IMR-90 (cell line): ENCODE measurements around the gene CRIM1. TPM values are rescaled to one million over a fixed set of nuclear protein-coding genes. Genes with fewer than 3 reads are reported as not detected.
A peak's percentile ranks its signal among the peaks of the same experiment; 100 is the strongest.

Experiments used
- ATAC-seq: fragments of 200-7000 bp; cut with Tn5 transposase; 2 replicates; pipeline ENCODE4 v1.9.1; 2020; ENCODE audit warnings: low read depth, mild to moderate bottlenecking, moderate library complexity
- BruUV-seq: library from RNA; stranded (reverse); fragments of 400-500 nt; replicated peaks from 2 replicates; lab custom pipeline; 2021; lab: Mats Ljungman, UMichigan
- CTCF ChIA-PET: fragments of 300-600 bp; formaldehyde crosslinking; extraction: SDS; loops from one replicate; lab custom pipeline; 2021; ENCODE audit warnings: antibody characterized with exemption; lab: Yijun Ruan, JAX
- POLR2A ChIA-PET: fragments of 300-600 bp; sonication (Branson Sonifier 250); formaldehyde crosslinking; loops from one replicate; lab custom pipeline; 2022; ENCODE audit warnings: antibody characterized with exemption; ENCODE audit not compliant: unreplicated experiment; lab: Charles Lee
- DNase-seq: peaks from one replicate; pipeline ENCODE4 v3.0.0; 2013
- H2AFZ ChIP-seq: replicated peaks from 2 replicates; pipeline ENCODE3; 2013; ENCODE audit warnings: low read length, mild to moderate bottlenecking; ENCODE audit not compliant: poor library complexity
- H2AK5ac ChIP-seq: 2 replicates; pipeline ENCODE4 v1.6.1; 2013; ENCODE audit warnings: low read depth, low read length, inconsistent platforms
- H2AK9ac ChIP-seq: replicated peaks from 2 replicates; pipeline ENCODE3; 2013; ENCODE audit warnings: mild to moderate bottlenecking, low read depth, low read length, moderate library complexity; ENCODE audit not compliant: poor library complexity
- H2BK120ac ChIP-seq: 2 replicates; pipeline ENCODE4 v1.6.1; 2013; ENCODE audit warnings: low read depth, low read length, inconsistent platforms
- H2BK15ac ChIP-seq: 3 replicates; pipeline ENCODE4 v1.6.1; 2013; ENCODE audit warnings: low read depth, low read length, inconsistent platforms
- H2BK20ac ChIP-seq: 2 replicates; pipeline ENCODE4 v1.6.1; 2013; ENCODE audit warnings: low read depth, mild to moderate bottlenecking, inconsistent platforms, low read length, moderate library complexity
- H2BK5ac ChIP-seq: 2 replicates; pipeline ENCODE4 v1.6.1; 2013; ENCODE audit warnings: mild to moderate bottlenecking, low read depth, low read length, inconsistent platforms; ENCODE audit not compliant: poor library complexity, severe bottlenecking
- H3K14ac ChIP-seq: replicated peaks from 2 replicates; pipeline ENCODE4 v1.6.1; 2013; ENCODE audit warnings: low read depth, low read length, inconsistent platforms
- H3K18ac ChIP-seq: 2 replicates; pipeline ENCODE4 v1.6.1; 2013; ENCODE audit warnings: low read depth, low read length, control low read depth
- H3K23ac ChIP-seq: 2 replicates; pipeline ENCODE4 v1.6.1; 2013; ENCODE audit warnings: low read depth, low read length, inconsistent platforms
- H3K27ac ChIP-seq: 2 replicates; pipeline ENCODE4 v1.5.1; 2013; ENCODE audit warnings: mild to moderate bottlenecking, control low read depth, low read length; ENCODE audit not compliant: insufficient read depth
- H3K27me3 ChIP-seq: 2 replicates; pipeline ENCODE4 v1.6.1; 2013; ENCODE audit warnings: low read length; ENCODE audit not compliant: control insufficient read depth, insufficient read depth
- H3K36me3 ChIP-seq: 2 replicates; pipeline ENCODE4 v1.6.1; 2013; ENCODE audit warnings: low read length, mixed read lengths; ENCODE audit not compliant: control insufficient read depth, insufficient read depth
- H3K4ac ChIP-seq: 2 replicates; pipeline ENCODE4 v1.6.1; 2013; ENCODE audit warnings: low read depth, low read length, inconsistent platforms
- H3K4me1 ChIP-seq: 2 replicates; pipeline ENCODE4 v1.6.1; 2013; ENCODE audit warnings: low read length, mixed read lengths; ENCODE audit not compliant: control insufficient read depth, insufficient read depth
- H3K4me2 ChIP-seq: 2 replicates; pipeline ENCODE4 v1.6.1; 2013; ENCODE audit warnings: low read depth, mild to moderate bottlenecking, control low read depth, low read length, moderate library complexity
- H3K4me3 ChIP-seq: 2 replicates; pipeline ENCODE4 v1.5.1; 2013; ENCODE audit warnings: low read depth, mild to moderate bottlenecking, control low read depth, low read length, moderate library complexity; ENCODE audit not compliant: insufficient read depth
- H3K56ac ChIP-seq: 2 replicates; pipeline ENCODE4 v1.6.1; 2013; ENCODE audit warnings: low read length, inconsistent platforms; ENCODE audit not compliant: insufficient read depth; ENCODE audit errors: extremely low read depth
- H3K79me1 ChIP-seq, 2 experiments: 2 replicates each; pipeline ENCODE4 v1.6.1; 2013; ENCODE audit warnings: low read length in 2 of 2, inconsistent platforms in 1 of 2, low read depth in 1 of 2
- H3K9ac ChIP-seq: 2 replicates; pipeline ENCODE4 v1.6.1; 2013; ENCODE audit warnings: low read depth, low read length, control low read depth
- H3K9me1 ChIP-seq: 2 replicates; pipeline ENCODE4 v1.6.1; 2013; ENCODE audit warnings: low read length, inconsistent platforms; ENCODE audit not compliant: insufficient read depth
- H3K9me3 ChIP-seq: 2 replicates; pipeline ENCODE4 v1.6.1; 2013; ENCODE audit warnings: low read length; ENCODE audit not compliant: control insufficient read depth, insufficient read depth
- H4K20me1 ChIP-seq: 2 replicates; pipeline ENCODE4 v1.6.1; 2013; ENCODE audit warnings: low read length, inconsistent platforms; ENCODE audit not compliant: insufficient read depth
- H4K5ac ChIP-seq: 2 replicates; pipeline ENCODE4 v1.6.1; 2013; ENCODE audit warnings: mild to moderate bottlenecking, low read depth, low read length, control low read depth
- H4K8ac ChIP-seq, 2 experiments: 2 replicates each; pipeline ENCODE4 v1.6.1; 2013; ENCODE audit warnings: low read depth in 2 of 2, low read length in 2 of 2, control low read depth in 1 of 2, inconsistent platforms in 1 of 2
- H4K91ac ChIP-seq: 2 replicates; pipeline ENCODE4 v1.6.1; 2013; ENCODE audit warnings: low read depth, low read length, inconsistent platforms; ENCODE audit not compliant: insufficient read depth
- CTCF ChIP-seq: conservative IDR thresholded peaks from 2 replicates; pipeline ENCODE4 v1.5.1; 2012; ENCODE audit warnings: mild to moderate bottlenecking, low read depth, low read length, improper control_type of control experiment
- MXI1 ChIP-seq: IDR thresholded peaks from 2 replicates; pipeline ENCODE4 v1.6.1; 2012; ENCODE audit warnings: low read depth, mild to moderate bottlenecking, low read length, moderate library complexity, borderline replicate concordance
- NFE2L2 ChIP-seq: fragments of 150-350 bp; IDR thresholded peaks from 2 replicates; pipeline ENCODE4 v1.6.1; 2016; ENCODE audit warnings: low read depth, mild to moderate bottlenecking, low read length
- USF2 ChIP-seq: fragments of 150-350 bp; IDR thresholded peaks from 2 replicates; pipeline ENCODE4 v1.6.1; 2017; ENCODE audit warnings: mild to moderate bottlenecking, antibody characterized with exemption, low read length, low read depth
- WGBS, 2 experiments: methylation state at CpG; one replicate each; pipeline versions ENCODE4 v1.1.5 to v1.1.7; 2013; ENCODE audit warnings: missing lambda C conversion rate in 2 of 2; ENCODE audit not compliant: insufficient read length in 1 of 2; ENCODE audit errors: extremely low coverage in 2 of 2; 5-methylcytosine and 5-hydroxymethylcytosine counted together
- dilution Hi-C: fragments of 300-500 bp; cut with HindIII; formaldehyde crosslinking; loops from one replicate; pipeline ENCODE4 v1.14.3; 2018; ENCODE audit warnings: low sequenced_read_pairs; ENCODE audit not compliant: unreplicated experiment
- in situ Hi-C: fragments of 300-500 bp; cut with MboI; formaldehyde crosslinking; loops from 3 replicates; pipeline ENCODE4 v1.14.3; 2019; ENCODE audit warnings: low sequenced_read_pairs, inconsistent platforms, mixed read lengths
- intact Hi-C: fragments of 100-400 bp; cut with micrococcal nuclease; formaldehyde crosslinking; loops from 2 replicates; pipeline ENCODE4 v1.10.0; 2022
- polyA plus RNA-seq, 3 experiments: library from polyadenylated mRNA; depleted of rRNA; stranded (reverse); fragments of >200 nt; gene quantifications; 2 replicates each; pipeline ENCODE4 v1.2.3, GENCODE V29; 2012; ENCODE audit warnings: low replicate concordance in 1 of 3
- total RNA-seq: library from RNA; depleted of rRNA; stranded (reverse); fragments of >200 nt; gene quantifications from 2 replicates; pipeline ENCODE4 v1.2.3, GENCODE V29; 2012

CRIM1 gene
- total and polyA plus RNA-seq, 2 of the 4 experiments (the other 2 are of a cell fraction) = 285 to 490 TPM

DNA sequence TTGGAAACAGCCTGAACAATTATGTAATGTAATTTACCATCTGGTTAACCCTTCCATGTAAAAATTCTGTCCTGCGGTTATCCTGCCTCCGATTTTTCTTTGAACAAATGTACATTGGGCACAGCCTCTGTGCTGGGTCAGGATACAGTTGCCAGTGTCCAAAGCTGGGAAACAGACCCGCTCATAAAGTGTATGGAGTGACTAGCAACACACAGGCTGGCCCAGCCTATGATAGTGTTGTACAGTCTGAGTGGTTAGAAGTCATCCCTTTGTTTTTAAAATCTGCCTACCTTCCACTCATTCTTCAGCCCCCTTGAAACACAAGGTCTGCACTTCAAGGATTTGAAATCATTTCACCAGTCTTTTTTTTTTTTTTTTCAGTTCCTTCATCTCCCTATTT is 192.3 kb downstream of the CRIM1 start:
- in situ Hi-C loops = no loop called here

More for the DNA sequence above, 192.3 kb downstream of the CRIM1 start:
- Histone ChIP-seq H3K9me3 (no peaks in the 10 kb centered on the region), H3K9me1 (peaks cover 10% of the 10 kb centered on the region), H3K9ac (no peak overlapping the region), H3K4me2 (no peak overlapping the region), H2BK20ac (no peak overlapping the region), H2BK5ac (peak overlapping the region; percentile 29), H3K4me1 (peaks cover 3% of the 10 kb centered on the region), H4K8ac (no peak overlapping the region), H2AK9ac (no peak overlapping the region), H3K18ac (no peak overlapping the region), H4K5ac (no peak overlapping the region), H4K20me1 (peaks cover 4% of the 10 kb centered on the region; the same call in 1 of the 2 replicates), H3K56ac (no peak overlapping the region), H2BK15ac (no peak overlapping the region), H2BK120ac (no peak overlapping the region), H2AK5ac (no peak overlapping the region), H3K4ac (no peak overlapping the region; the same call in 1 of the 2 replicates), H3K27ac (no peak overlapping the region), H3K14ac (0 out of 2 replicates have a peak overlapping the region, but pooled peaks have one; percentile 39), H3K36me3 (peaks cover 35% of the 10 kb centered on the region), H3K4me3 (no peak overlapping the region), H2AFZ (no peak overlapping the region), H3K23ac (peak overlapping the region; percentile 46; the same call in 1 of the 2 replicates), H3K27me3 (no peaks in the 10 kb centered on the region), H3K79me1 (peaks cover 11 to 43% of the 10 kb centered on the region in 2 experiments), H4K91ac (no peak overlapping the region)
- BruUV-seq = no TSS peak
- ChIA-PET POLR2A (no interaction called here), CTCF (interaction anchor here (0.6 kb wide), 1 partner anchor 45 kb away, joined by 6 read pairs; no protein-coding TSS in a partner anchor)
- TF ChIP-seq USF2 (no peak), NFE2L2 (no peak), CTCF (no peak), MXI1 (no peak)
- 100% methylated on average over 1 of the region's 3 CpGs; no CpG with 5 or more reads in 1 of the 2 experiments for WGBS, 2 experiments
- intact Hi-C loops (loop anchor here (5.0 kb wide), 2 partner anchors 114 to 1391 kb away; no protein-coding TSS in a partner anchor), dilution Hi-C loops (no loop called here)
- DNase-seq (no peak), ATAC-seq (no peak)
